K562 (cell line): ENCODE data around the gene RAP1GDS1. TPM values are rescaled to one million over a fixed set of nuclear protein-coding genes. Genes with fewer than 3 reads are reported as not detected.
A peak's percentile ranks its signal among the peaks of the same experiment; 100 is the strongest.

Experiments used
- BRD9 ChIP-seq: fragments of 450-650 bp; IDR thresholded peaks from 2 replicates; pipeline ENCODE4 v1.6.1; 2018; ENCODE audit warnings: low read depth; ENCODE audit not compliant: partially characterized antibody
- FOXK1 ChIP-seq: sonication (generic); formaldehyde crosslinking; IDR thresholded peaks from 2 replicates; pipeline ENCODE4 v1.8.0; 2022; ENCODE audit warnings: missing genetic modification reagents, mild to moderate bottlenecking, borderline replicate concordance
- HMGN3 ChIP-seq: IDR thresholded peaks from 2 replicates; pipeline ENCODE4 v1.6.1; 2011; ENCODE audit warnings: borderline replicate concordance, low read depth, mild to moderate bottlenecking, mixed read lengths, low read length; ENCODE audit not compliant: insufficient read length; ENCODE audit errors: extremely low read depth
- PRMT5 ChIP-seq: sonication (generic); formaldehyde crosslinking; IDR thresholded peaks from 2 replicates; pipeline ENCODE4 v1.5.0; 2020; ENCODE audit warnings: missing genetic modification reagents
- SUPT5H ChIP-seq: fragments of 450-650 bp; IDR thresholded peaks from 2 replicates; pipeline ENCODE4 v1.6.1; 2016
- UBTF ChIP-seq, 2 experiments: IDR thresholded peaks; 2 replicates each; pipeline ENCODE4 v1.6.1; 2012; ENCODE audit warnings: improper control_type of control experiment in 2 of 2, low read depth in 2 of 2, low read length in 2 of 2, borderline replicate concordance in 1 of 2
- ZBTB9 ChIP-seq: fragments of 450-650 bp; formaldehyde crosslinking; IDR thresholded peaks from 2 replicates; pipeline ENCODE4 v1.4.0; 2020; ENCODE audit warnings: mild to moderate bottlenecking, moderate library complexity
- ZNF232 ChIP-seq: sonication (generic); formaldehyde crosslinking; IDR thresholded peaks from 2 replicates; pipeline ENCODE4 v1.8.0; 2022; ENCODE audit warnings: mild to moderate bottlenecking, missing genetic modification reagents
- ZNF316 ChIP-seq: fragments of 450-650 bp; IDR thresholded peaks from 2 replicates; pipeline ENCODE4 v1.6.1; 2016
- ZNF407 ChIP-seq: fragments of 450-650 bp; IDR thresholded peaks from 2 replicates; pipeline ENCODE4 v1.6.1; 2016; ENCODE audit warnings: low read depth
- ZNF592 ChIP-seq: fragments of 450-650 bp; IDR thresholded peaks from 2 replicates; pipeline ENCODE4 v1.6.1; 2017; ENCODE audit warnings: antibody characterized with exemption, mild to moderate bottlenecking
- polyA plus RNA-seq, 8 experiments: library from polyadenylated mRNA; depleted of rRNA in 4 of 8; stranded (reverse) in 5 of 8; unstranded in 3 of 8; fragments of >200 nt; fragmentation: Nextera tagmentation in 2 of 8; fragmentation: Illumina TruSeq in 1 of 8; extraction: Ambion mirVana in 2 of 8; extraction: Trizol in 1 of 8; gene quantifications; 2 replicates each; pipeline versions ENCODE4 v1.2.1 to v1.2.3, GENCODE V29; 2011 to 2014; ENCODE audit warnings: inconsistent platforms in 1 of 8, missing spikeins in 1 of 8
- total RNA-seq, 7 experiments: library from RNA; depleted of rRNA in 6 of 7; stranded (reverse); fragments of >200 nt in 6 of 7; fragmentation: Illumina TruSeq in 2 of 7; extraction: Trizol in 2 of 7; gene quantifications; 2 replicates each; pipeline versions ENCODE4 v1.2.1 to v1.2.3, GENCODE V29; 2011 to 2021; ENCODE audit warnings: low replicate concordance in 1 of 7

Gene RAP1GDS1
- total and polyA plus RNA-seq, 9 of the 15 experiments (the other 6 are each of a cell fraction or from before 2014, with no cell fraction given), result 27.2 to 55.6 (median 31.5) TPM

GRCh38 chr4:98260047-98260578 lies 1.1 kb upstream of the RAP1GDS1 start (continued):
- TF ChIP-seq ZNF592 (peak; percentile 26; the same call in 1 of the 2 replicates), PRMT5 (CRISPR knock-in tag) (0 out of 2 replicates have a peak, but pooled peaks have one; percentile 31), ZBTB9 (no peak), BRD9 (no peak), UBTF (IDR thresholded peaks at IDR 0.05; ENCODE audit: borderline replicate concordance in 1 of 2, low read depth in 2 of 2, low read length in 2 of 2) (peak; percentile 20 to 31; a peak in 2 of 4 replicates), ZNF407 (no peak), SUPT5H (0 out of 2 replicates have a peak, but pooled peaks have one; percentile 6), HMGN3 (peak; percentile 27), ZNF316 (0 out of 2 replicates have a peak, but pooled peaks have one; percentile 14), ZNF232 (peak; percentile 53; the same call in 1 of the 2 replicates), FOXK1 (peak; percentile 48; the same call in 1 of the 2 replicates)
